PC-3 (cell line): ENCODE results near the gene PRR14L. TPM values are rescaled to one million over a fixed set of nuclear protein-coding genes. Genes with fewer than 3 reads are reported as not detected.

Experiments used
- ATAC-seq: fragments of 200-7000 bp; cut with Tn5 transposase; 2 replicates; pipeline ENCODE4 v1.9.1; 2020; ENCODE audit warnings: mild to moderate bottlenecking, moderate library complexity
- BruUV-seq: library from RNA; stranded (reverse); fragments of 400-500 nt; replicated peaks from 2 replicates; lab custom pipeline; 2021; lab: Mats Ljungman, UMichigan
- CTCF ChIA-PET: fragments of 300-600 bp; sonication (Branson Sonifier 250); formaldehyde crosslinking; loops from one replicate; lab custom pipeline; 2022; ENCODE audit warnings: antibody characterized with exemption; lab: Charles Lee
- POLR2A ChIA-PET: fragments of 300-600 bp; sonication (Branson Sonifier 250); formaldehyde crosslinking; loops from one replicate; lab custom pipeline; 2022; ENCODE audit warnings: antibody characterized with exemption; ENCODE audit not compliant: unreplicated experiment; lab: Charles Lee
- DNase-seq: peaks from one replicate; pipeline ENCODE4 v3.0.0-alpha.2; 2015
- H2AFZ ChIP-seq: fragments of 300-600 bp; sonication (generic); 2 replicates; pipeline ENCODE4 v1.6.0; 2016; ENCODE audit warnings: antibody characterized with exemption, low read length
- H3F3A ChIP-seq: fragments of 300-600 bp; sonication (generic); one replicate; pipeline ENCODE4 v1.6.0; 2017; ENCODE audit warnings: antibody characterized with exemption, low read length, control low read depth, mild to moderate bottlenecking; ENCODE audit not compliant: unreplicated experiment
- H3K27ac ChIP-seq: fragments of 300-600 bp; sonication (generic); 2 replicates; pipeline ENCODE4 v1.5.1; 2016; ENCODE audit warnings: mild to moderate bottlenecking, low read length
- H3K27me3 ChIP-seq: fragments of 300-600 bp; sonication (generic); 2 replicates; pipeline ENCODE4 v1.6.1; 2016; ENCODE audit warnings: low read length, mixed read lengths
- H3K36me3 ChIP-seq: fragments of 300-600 bp; sonication (generic); 2 replicates; pipeline ENCODE4 v1.6.1; 2016; ENCODE audit warnings: low read depth, mixed run types, low read length, mixed read lengths
- H3K4me1 ChIP-seq: fragments of 300-600 bp; sonication (generic); 2 replicates; pipeline ENCODE4 v1.5.1; 2016; ENCODE audit warnings: low read length; ENCODE audit not compliant: insufficient read depth
- H3K4me2 ChIP-seq: fragments of 300-600 bp; sonication (generic); 2 replicates; pipeline ENCODE4 v1.6.0; 2016; ENCODE audit warnings: low read length
- H3K4me3 ChIP-seq: fragments of 300-600 bp; sonication (generic); 2 replicates; pipeline ENCODE4 v1.5.1; 2016; ENCODE audit warnings: mild to moderate bottlenecking, low read length, mixed read lengths
- H3K79me2 ChIP-seq: fragments of 300-600 bp; sonication (generic); 2 replicates; pipeline ENCODE4 v1.6.1; 2017; ENCODE audit warnings: low read length, mixed read lengths
- H3K9ac ChIP-seq: fragments of 300-600 bp; sonication (generic); 2 replicates; pipeline ENCODE4 v1.6.0; 2016; ENCODE audit warnings: mild to moderate bottlenecking, low read length
- H3K9me2 ChIP-seq: fragments of 300-600 bp; sonication (generic); replicated peaks from 2 replicates; pipeline ENCODE4 v1.6.1; 2016; ENCODE audit warnings: mixed run types, low read length, mixed read lengths
- H3K9me3 ChIP-seq: fragments of 300-600 bp; sonication (generic); 2 replicates; pipeline ENCODE4 v1.6.1; 2016; ENCODE audit warnings: low read length, mixed read lengths
- H4K20me1 ChIP-seq: fragments of 300-600 bp; sonication (generic); 2 replicates; pipeline ENCODE4 v1.6.1; 2016; ENCODE audit warnings: low read length, mixed read lengths
- CTCF ChIP-seq: fragments of 300-600 bp; sonication (generic); conservative IDR thresholded peaks from 2 replicates; pipeline ENCODE4 v1.5.1; 2017; ENCODE audit warnings: antibody characterized with exemption, low read depth, mild to moderate bottlenecking, low read length
- EZH2 ChIP-seq: fragments of 300-600 bp; sonication (generic); IDR thresholded peaks from one replicate; pipeline ENCODE4 v1.6.1; 2017; ENCODE audit warnings: antibody characterized with exemption, mild to moderate bottlenecking, low read length; ENCODE audit not compliant: unreplicated experiment
- EZH2phosphoT487 ChIP-seq: fragments of 300-600 bp; sonication (generic); IDR thresholded peaks from 2 replicates; pipeline ENCODE4 v1.6.1; 2018; ENCODE audit warnings: mild to moderate bottlenecking, antibody characterized with exemption, low read length, borderline replicate concordance
- intact Hi-C: fragments of 100-400 bp; cut with micrococcal nuclease; formaldehyde crosslinking; loops from 2 replicates; pipeline ENCODE4 v1.9.0; 2023
- total RNA-seq: library from RNA; depleted of rRNA; stranded (reverse); fragments of >200 nt; gene quantifications from 2 replicates; pipeline ENCODE4 v1.2.3, GENCODE V29; 2014

Gene PRR14L
- total RNA-seq, 1 experiment from 2014 or later = 9.3 TPM

GRCh38 chr22:31726692-31727091, 23.2 kb downstream of the PRR14L start:
- Histone ChIP-seq H3F3A (no peaks in the 10 kb centered on the region), H2AFZ (no peak overlapping the region), H3K27ac (no peak overlapping the region), H3K4me2 (no peak overlapping the region), H3K27me3 (no peaks in the 10 kb centered on the region), H3K4me1 (0 out of 2 replicates have a peak, but pooled peaks cover under 1% of the 10 kb centered on the region), H3K79me2 (peaks cover 18% of the 10 kb centered on the region), H4K20me1 (no peaks in the 10 kb centered on the region), H3K9ac (no peak overlapping the region), H3K9me2 (no peaks in the 10 kb centered on the region), H3K4me3 (no peak overlapping the region), H3K36me3 (no peaks in the 10 kb centered on the region; the same call in 1 of the 2 replicates), H3K9me3 (no peaks in the 10 kb centered on the region)
- TF ChIP-seq EZH2phosphoT487 (no peak), CTCF (no peak), EZH2 (no peak)
- ATAC-seq (no peak), DNase-seq (no peak)
- BruUV-seq = no TSS peak
- POLR2A ChIA-PET = no interaction called here
- intact Hi-C loops = no loop called here
- CTCF ChIA-PET = no interaction called here

- BruUV-seq = no TSS peak
- H3K9me2 ChIP-seq = no peaks in the 10 kb centered on the region
- no peaks in the 10 kb centered on the region for H4K20me1 ChIP-seq
- no peaks in the 10 kb centered on the region for H3F3A ChIP-seq
- H2AFZ ChIP-seq = no peak overlapping the region
- peaks cover 2% of the 10 kb centered on the region; the same call in 1 of the 2 replicates for H3K79me2 ChIP-seq
- no peaks in the 10 kb centered on the region for H3K4me1 ChIP-seq
- H3K4me2 ChIP-seq = no peak overlapping the region
- ChIA-PET CTCF (no interaction called here), POLR2A (no interaction called here)
- ATAC-seq = no peak
- no peaks in the 10 kb centered on the region for H3K9me3 ChIP-seq
- no peaks in the 10 kb centered on the region; the same call in 1 of the 2 replicates for H3K36me3 ChIP-seq
- TF ChIP-seq EZH2phosphoT487 (no peak), EZH2 (no peak), CTCF (no peak)
- no peak for DNase-seq
- H3K27ac ChIP-seq = no peak overlapping the region
- no peaks in the 10 kb centered on the region for H3K27me3 ChIP-seq
- H3K9ac ChIP-seq = no peak overlapping the region
- intact Hi-C loops = no loop called here
- H3K4me3 ChIP-seq = no peak overlapping the region
Observed at GRCh38 chr22:31723723-31724122, 26.2 kb downstream of the PRR14L start.

GRCh38 chr22:31719850-31720471, 30.0 kb downstream of the PRR14L start:
- intact Hi-C loops = no loop called here
- Histone ChIP-seq H3K27me3 (no peaks in the 10 kb centered on the region), H3K4me2 (no peak overlapping the region), H3K4me1 (no peaks in the 10 kb centered on the region), H3K9me2 (no peaks in the 10 kb centered on the region), H4K20me1 (no peaks in the 10 kb centered on the region), H3K9ac (no peak overlapping the region), H3K79me2 (no peaks in the 10 kb centered on the region), H3K4me3 (no peak overlapping the region), H3K27ac (no peak overlapping the region), H3K36me3 (peaks cover 23% of the 10 kb centered on the region), H2AFZ (no peak overlapping the region), H3F3A (no peaks in the 10 kb centered on the region), H3K9me3 (no peaks in the 10 kb centered on the region)
- CTCF ChIA-PET = no interaction called here
- no peak for TF ChIP-seq CTCF
- TF ChIP-seq EZH2 = no peak
- TF ChIP-seq EZH2phosphoT487 = no peak
- POLR2A ChIA-PET = no interaction called here
- DNase-seq = no peak
- BruUV-seq = no TSS peak
- ATAC-seq = no peak
